ENCODE data around the gene ZNF730. TPM values are rescaled to one million over a fixed set of nuclear protein-coding genes. Genes with fewer than 3 reads are reported as not detected.

Gene ZNF730
- polyA plus RNA-seq, 4 donors, result 4.9 to 10.2 (median 7.8) TPM

Other genes with a start within 250 kb of the ZNF730 start
- under 1 TPM; 0.21 to 0.59 (median 0.29) TPM for gene ZNF728, start 113.8 kb upstream of the ZNF730 start, polyA plus RNA-seq (ENCODE audit: insufficient read length in 4 of 4)
- 1 to 10 TPM; 3.3 to 5.9 (median 4.8) TPM for gene ZNF724, start 133.4 kb downstream of the ZNF730 start, polyA plus RNA-seq (ENCODE audit: insufficient read length in 4 of 4)

All from left renal pelvis (tissue), 4 donors.